ENCODE data around the gene CPVL.

GRCh38 chr7:29014725-29015124 lies 131.6 kb downstream of the CPVL start:
- no peak for TF ChIP-seq EZH2phosphoT487 (IDR thresholded peaks at IDR 0.05; ENCODE audit: borderline replicate concordance, low read depth, low read length)
- TF ChIP-seq, protein P1, sequence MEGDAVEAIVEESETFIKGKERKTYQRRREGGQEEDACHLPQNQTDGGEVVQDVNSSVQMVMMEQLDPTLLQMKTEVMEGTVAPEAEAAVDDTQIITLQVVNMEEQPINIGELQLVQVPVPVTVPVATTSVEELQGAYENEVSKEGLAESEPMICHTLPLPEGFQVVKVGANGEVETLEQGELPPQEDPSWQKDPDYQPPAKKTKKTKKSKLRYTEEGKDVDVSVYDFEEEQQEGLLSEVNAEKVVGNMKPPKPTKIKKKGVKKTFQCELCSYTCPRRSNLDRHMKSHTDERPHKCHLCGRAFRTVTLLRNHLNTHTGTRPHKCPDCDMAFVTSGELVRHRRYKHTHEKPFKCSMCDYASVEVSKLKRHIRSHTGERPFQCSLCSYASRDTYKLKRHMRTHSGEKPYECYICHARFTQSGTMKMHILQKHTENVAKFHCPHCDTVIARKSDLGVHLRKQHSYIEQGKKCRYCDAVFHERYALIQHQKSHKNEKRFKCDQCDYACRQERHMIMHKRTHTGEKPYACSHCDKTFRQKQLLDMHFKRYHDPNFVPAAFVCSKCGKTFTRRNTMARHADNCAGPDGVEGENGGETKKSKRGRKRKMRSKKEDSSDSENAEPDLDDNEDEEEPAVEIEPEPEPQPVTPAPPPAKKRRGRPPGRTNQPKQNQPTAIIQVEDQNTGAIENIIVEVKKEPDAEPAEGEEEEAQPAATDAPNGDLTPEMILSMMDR (conservative IDR thresholded peaks at IDR 0.05; ENCODE audit: low read length), result no peak
